B cell (primary cell): ENCODE results near the gene ARHGAP31. TPM values are rescaled to one million over a fixed set of nuclear protein-coding genes. Genes with fewer than 3 reads are reported as not detected.

Experiments used
- ATAC-seq: fragments of 200-7000 bp; cut with Tn5 transposase; one replicate; pipeline ENCODE4 v1.10.0; 2021; ENCODE audit warnings: low read depth, mild to moderate bottlenecking, moderate number of reproducible peaks, moderate library complexity
- CTCF ChIA-PET: fragments of 350-600 bp; sonication (Branson Sonifier 250); formaldehyde crosslinking; loops from one replicate; lab custom pipeline; 2021; ENCODE audit warnings: antibody characterized with exemption, inconsistent platforms; lab: Charles Lee
- POLR2A ChIA-PET: fragments of 350-600 bp; sonication (Branson Sonifier 250); formaldehyde crosslinking; loops from one replicate; lab custom pipeline; 2021; ENCODE audit warnings: antibody characterized with exemption; lab: Charles Lee
- DNase-seq: peaks from one replicate; pipeline ENCODE4 v3.0.0; 2013
- H2AFZ ChIP-seq: 2 replicates; pipeline ENCODE4 v1.6.1; 2012; ENCODE audit warnings: mild to moderate bottlenecking, low read depth, low read length; ENCODE audit not compliant: insufficient read depth, poor library complexity, severe bottlenecking
- H3K27ac ChIP-seq, 2 donors: 1 replicate in 1 of 2; 2 replicates in 1 of 2; pipeline ENCODE4 v1.5.1; 2012 to 2013; ENCODE audit warnings: low read length in 2 of 2, mild to moderate bottlenecking in 2 of 2, moderate library complexity in 1 of 2
- H3K27me3 ChIP-seq, 4 experiments: fragments of 200-600 bp in 1 of 4; sonication (generic) in 1 of 4; replicated peaks in 1 of 4; 1 replicate in 2 of 4; 2 replicates in 2 of 4; pipeline versions ENCODE4 v1.6.1 to v1.7.0; 2013 to 2016; ENCODE audit warnings: low read length in 3 of 4, mild to moderate bottlenecking in 2 of 4, mixed read lengths in 1 of 4, moderate library complexity in 1 of 4; ENCODE audit not compliant: insufficient read depth in 4 of 4, control insufficient read depth in 3 of 4; ENCODE audit errors: control extremely low read depth in 1 of 4
- H3K36me3 ChIP-seq, 2 experiments: replicated peaks in 1 of 2; 1 replicate in 1 of 2; 2 replicates in 1 of 2; pipeline versions ENCODE4 v1.6.1 to v1.7.1; 2013; ENCODE audit warnings: low read length in 1 of 2; ENCODE audit not compliant: insufficient read depth in 2 of 2, control insufficient read depth in 1 of 2; ENCODE audit errors: control extremely low read depth in 1 of 2, extremely low read depth in 1 of 2
- H3K4me1 ChIP-seq, 2 donors: fragments of 200-600 bp in 1 of 2; sonication (generic) in 1 of 2; 1 replicate in 1 of 2; 2 replicates in 1 of 2; pipeline versions ENCODE4 v1.5.1 to v1.6.1; 2013 to 2017; ENCODE audit warnings: low read length in 2 of 2; ENCODE audit not compliant: control insufficient read depth in 2 of 2, insufficient read depth in 2 of 2
- H3K4me2 ChIP-seq: replicated peaks from 2 replicates; pipeline ENCODE3; 2012; ENCODE audit warnings: mild to moderate bottlenecking, low read depth, low read length; ENCODE audit not compliant: poor library complexity, severe bottlenecking
- H3K4me3 ChIP-seq, 5 experiments: fragments of 200-600 bp in 1 of 5; sonication (generic) in 1 of 5; 1 replicate in 3 of 5; 2 replicates in 2 of 5; pipeline versions ENCODE4 v1.5.1 to v1.7.0; 2011 to 2016; ENCODE audit warnings: low read length in 4 of 5, mild to moderate bottlenecking in 4 of 5, low read depth in 2 of 5, control low read depth in 1 of 5, moderate library complexity in 1 of 5; ENCODE audit not compliant: insufficient read depth in 1 of 5; ENCODE audit errors: control extremely low read depth in 1 of 5, extremely low read depth in 1 of 5
- H3K79me2 ChIP-seq: fragments of 200-600 bp; sonication (generic); one replicate; pipeline ENCODE4 v1.6.0; 2016; ENCODE audit warnings: low read length; ENCODE audit not compliant: control insufficient read depth, insufficient read depth
- H3K9ac ChIP-seq: fragments of 200-600 bp; sonication (generic); 2 replicates; pipeline ENCODE4 v1.6.1; 2017; ENCODE audit warnings: mild to moderate bottlenecking, low read length, moderate library complexity
- H3K9me3 ChIP-seq, 3 donors: one replicate each; pipeline versions ENCODE4 v1.6.1 to v1.7.1; 2013; ENCODE audit warnings: low read length in 2 of 3; ENCODE audit not compliant: control insufficient read depth in 2 of 3, insufficient read depth in 1 of 3; ENCODE audit errors: control extremely low read depth in 1 of 3
- H4K20me1 ChIP-seq: 2 replicates; pipeline ENCODE4 v1.6.0; 2012; ENCODE audit warnings: mild to moderate bottlenecking, low read length; ENCODE audit not compliant: insufficient read depth, control insufficient read depth, poor library complexity, severe bottlenecking
- H3K27ac Mint-ChIP-seq: one replicate; pipeline ENCODE4 v1.8.0; 2021; ENCODE audit warnings: mixed read lengths
- H3K27me3 Mint-ChIP-seq: one replicate; pipeline ENCODE4 v1.8.0; 2021; ENCODE audit warnings: mixed read lengths
- H3K4me1 Mint-ChIP-seq: one replicate; pipeline ENCODE4 v1.8.0; 2021; ENCODE audit warnings: mixed read lengths
- H3K4me3 Mint-ChIP-seq: one replicate; pipeline ENCODE4 v1.8.0; 2021; ENCODE audit warnings: mixed read lengths
- H3K9me3 Mint-ChIP-seq: one replicate; pipeline ENCODE4 v1.8.0; 2022; ENCODE audit warnings: mixed read lengths; ENCODE audit not compliant: insufficient read depth
- EZH2 ChIP-seq: IDR thresholded peaks from 2 replicates; pipeline ENCODE4 v1.6.1; 2012; ENCODE audit warnings: borderline replicate concordance, low read depth, mild to moderate bottlenecking, moderate library complexity, low read length; ENCODE audit not compliant: insufficient read depth, poor library complexity, severe bottlenecking
- WGBS: methylation state at CpG from one replicate; pipeline ENCODE4 v1.1.5; 2013; ENCODE audit warnings: missing lambda C conversion rate; ENCODE audit not compliant: insufficient coverage; 5-methylcytosine and 5-hydroxymethylcytosine counted together
- intact Hi-C: fragments of 100-400 bp; cut with micrococcal nuclease; formaldehyde crosslinking; loops from one replicate; pipeline ENCODE4 v1.10.0; 2022
- polyA plus RNA-seq: library from polyadenylated mRNA; depleted of rRNA; stranded (reverse); fragments of >200 nt; gene quantifications from 2 replicates; pipeline ENCODE4 v1.2.3, GENCODE V29; 2012
- total RNA-seq, 2 donors: library from RNA; stranded (reverse); fragments of 120-200 nt in 1 of 2; gene quantifications; 1 replicate in 1 of 2; 2 replicates in 1 of 2; pipeline versions ENCODE4 v1.2.3 to v1.2.4, GENCODE V29; 2013 to 2022
- TF ChIP-seq, protein P1 (sequence below): fragments of 200-600 bp; IDR thresholded peaks from one replicate; pipeline ENCODE4 v1.8.0; 2022; ENCODE audit warnings: antibody characterized with exemption, mild to moderate bottlenecking

Gene ARHGAP31
- total and polyA plus RNA-seq, 2 donors (not counting 1 experiment from before 2014, with no cell fraction given): 3.5 to 7.8 TPM

DNA sequence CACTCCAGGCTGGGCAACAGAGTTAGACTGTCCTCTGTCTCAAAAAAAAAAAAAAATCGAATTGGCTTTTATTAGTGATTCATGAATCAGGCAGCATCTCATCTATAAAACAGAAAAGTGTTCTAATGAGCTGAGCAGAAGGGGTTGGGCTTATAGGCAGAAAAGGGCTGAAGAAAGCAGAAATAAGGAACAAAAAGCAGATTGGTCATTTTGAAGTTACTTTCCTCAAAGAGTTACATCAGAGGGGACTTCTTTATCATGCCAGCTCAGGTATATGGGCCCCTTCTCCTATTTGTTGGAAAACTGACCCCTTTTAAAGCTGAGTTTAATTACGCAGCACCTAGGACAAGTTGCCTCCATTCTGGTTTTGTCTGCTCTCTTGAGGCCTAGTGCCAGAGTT lies 173.9 kb downstream of the ARHGAP31 start:
- 100% methylated on average over 1 of the region's 2 CpGs for WGBS
- H3K4me1 Mint-ChIP-seq: peaks cover 40% of the 10 kb centered on the region
- DNase-seq (no peak), ATAC-seq (no peak)
- no peaks in the 10 kb centered on the region for H4K20me1 ChIP-seq
- intact Hi-C loops: loop anchor here (1.0 to 10.0 kb wide), 4 partner anchors 30 to 223 kb away; partner anchors contain the start of genes B4GALT4, COX17 and TIMMDC1
- H3K9me3 Mint-ChIP-seq: no peaks in the 10 kb centered on the region
- peak overlapping the region; percentile 92 for H3K27ac Mint-ChIP-seq
- peaks cover 24 to 30% of the 10 kb centered on the region in 2 donors for H3K4me1 ChIP-seq
- no peak for TF ChIP-seq EZH2
- TF ChIP-seq, protein P1, sequence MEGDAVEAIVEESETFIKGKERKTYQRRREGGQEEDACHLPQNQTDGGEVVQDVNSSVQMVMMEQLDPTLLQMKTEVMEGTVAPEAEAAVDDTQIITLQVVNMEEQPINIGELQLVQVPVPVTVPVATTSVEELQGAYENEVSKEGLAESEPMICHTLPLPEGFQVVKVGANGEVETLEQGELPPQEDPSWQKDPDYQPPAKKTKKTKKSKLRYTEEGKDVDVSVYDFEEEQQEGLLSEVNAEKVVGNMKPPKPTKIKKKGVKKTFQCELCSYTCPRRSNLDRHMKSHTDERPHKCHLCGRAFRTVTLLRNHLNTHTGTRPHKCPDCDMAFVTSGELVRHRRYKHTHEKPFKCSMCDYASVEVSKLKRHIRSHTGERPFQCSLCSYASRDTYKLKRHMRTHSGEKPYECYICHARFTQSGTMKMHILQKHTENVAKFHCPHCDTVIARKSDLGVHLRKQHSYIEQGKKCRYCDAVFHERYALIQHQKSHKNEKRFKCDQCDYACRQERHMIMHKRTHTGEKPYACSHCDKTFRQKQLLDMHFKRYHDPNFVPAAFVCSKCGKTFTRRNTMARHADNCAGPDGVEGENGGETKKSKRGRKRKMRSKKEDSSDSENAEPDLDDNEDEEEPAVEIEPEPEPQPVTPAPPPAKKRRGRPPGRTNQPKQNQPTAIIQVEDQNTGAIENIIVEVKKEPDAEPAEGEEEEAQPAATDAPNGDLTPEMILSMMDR: no peak
- H3K36me3 ChIP-seq: peaks cover 11 to 20% of the 10 kb centered on the region in 2 experiments
- H3K27me3 Mint-ChIP-seq: no peaks in the 10 kb centered on the region
- ChIA-PET POLR2A (interaction anchor here (0.7 to 1.9 kb wide), 4 partner anchors 16 to 213 kb away, joined by 3 to 11 read pairs (median 4); partner anchors contain the start of gene TIMMDC1), CTCF (interaction anchor here (0.6 to 1.7 kb wide), 2 partner anchors 92 to 213 kb away, joined by 4 to 7 read pairs; no protein-coding TSS in a partner anchor)
- peak overlapping the region; percentile 61 to 74 for H3K27ac ChIP-seq
- peak overlapping the region; percentile 78 for H3K4me2 ChIP-seq
- peaks cover 28% of the 10 kb centered on the region for H3K79me2 ChIP-seq
- peak overlapping the region; percentile 94 for H2AFZ ChIP-seq
- no peaks in the 10 kb centered on the region for H3K27me3 ChIP-seq
- H3K4me3 ChIP-seq: peak overlapping the region in 2 of 5 experiments; percentile 82 to 94
- peak overlapping the region; percentile 83 for H3K9ac ChIP-seq
- H3K4me3 Mint-ChIP-seq: peak overlapping the region; percentile 98
- no peaks in the 10 kb centered on the region for H3K9me3 ChIP-seq
